Neural progenitor cell (in vitro differentiated cells): ENCODE measurements around the gene USP53. TPM values are rescaled to one million over a fixed set of nuclear protein-coding genes. Genes with fewer than 3 reads are reported as not detected.

ENCODE experiments used
- DNase-seq: peaks from one replicate; pipeline ENCODE4 v3.0.0-alpha.2; 2016; ENCODE audit warnings: low spot score
- H2AFZ ChIP-seq: fragments of 200-600 bp; sonication (generic); replicated peaks from 2 replicates; pipeline ENCODE4 v1.6.1; 2016; ENCODE audit warnings: antibody characterized with exemption
- H3F3A ChIP-seq: fragments of 200-600 bp; sonication (generic); 2 replicates; pipeline ENCODE4 v1.6.1; 2016; ENCODE audit warnings: antibody characterized with exemption, low read depth
- H3K27ac ChIP-seq: fragments of 200-600 bp; sonication (generic); 2 replicates; pipeline ENCODE4 v1.5.1; 2016; ENCODE audit warnings: mild to moderate bottlenecking
- H3K27me3 ChIP-seq: fragments of 200-600 bp; sonication (generic); 2 replicates; pipeline ENCODE4 v1.6.1; 2016; ENCODE audit warnings: mild to moderate bottlenecking, moderate library complexity
- H3K36me3 ChIP-seq: fragments of 200-600 bp; sonication (generic); 2 replicates; pipeline ENCODE4 v1.5.1; 2016
- H3K4me1 ChIP-seq: fragments of 200-600 bp; sonication (generic); 2 replicates; pipeline ENCODE4 v1.6.1; 2016; ENCODE audit warnings: mixed run types
- H3K4me2 ChIP-seq: fragments of 200-600 bp; sonication (generic); 2 replicates; pipeline ENCODE4 v1.6.1; 2016
- H3K4me3 ChIP-seq: fragments of 200-600 bp; sonication (generic); 2 replicates; pipeline ENCODE4 v1.5.1; 2016
- H3K79me2 ChIP-seq: fragments of 200-600 bp; sonication (generic); 2 replicates; pipeline ENCODE4 v1.6.1; 2016; ENCODE audit warnings: low read depth
- H3K9ac ChIP-seq: fragments of 200-600 bp; sonication (generic); 2 replicates; pipeline ENCODE4 v1.6.1; 2016
- H3K9me3 ChIP-seq: fragments of 200-600 bp; sonication (generic); 2 replicates; pipeline ENCODE4 v1.5.1; 2016; ENCODE audit warnings: low read depth
- H4K20me1 ChIP-seq: fragments of 200-600 bp; sonication (generic); 2 replicates; pipeline ENCODE4 v1.6.1; 2016; ENCODE audit warnings: low read depth
- H3K27ac Mint-ChIP-seq: 3 replicates; pipeline ENCODE4 v1.8.0; 2021; ENCODE audit warnings: mixed read lengths
- H3K27me3 Mint-ChIP-seq: 2 replicates; pipeline ENCODE4 v1.8.0; 2022; ENCODE audit warnings: low read depth, mild to moderate bottlenecking, inconsistent platforms, moderate library complexity, mixed read lengths; ENCODE audit not compliant: insufficient read depth
- H3K36me3 Mint-ChIP-seq: 3 replicates; pipeline ENCODE4 v1.8.0; 2021; ENCODE audit warnings: mixed read lengths
- H3K4me1 Mint-ChIP-seq: 3 replicates; pipeline ENCODE4 v1.8.0; 2021; ENCODE audit warnings: mixed read lengths
- H3K4me3 Mint-ChIP-seq: 3 replicates; pipeline ENCODE4 v1.8.0; 2021; ENCODE audit warnings: mild to moderate bottlenecking, moderate library complexity, mixed read lengths
- H3K9me3 Mint-ChIP-seq: 3 replicates; pipeline ENCODE4 v1.8.0; 2020; ENCODE audit warnings: mixed read lengths
- CTCF ChIP-seq: fragments of 200-600 bp; sonication (generic); IDR thresholded peaks from 2 replicates; pipeline ENCODE4 v1.5.1; 2017; ENCODE audit warnings: antibody characterized with exemption, mild to moderate bottlenecking
- EZH2 ChIP-seq: fragments of 200-600 bp; sonication (generic); IDR thresholded peaks from 2 replicates; pipeline ENCODE4 v1.6.1; 2017; ENCODE audit warnings: antibody characterized with exemption, mild to moderate bottlenecking, moderate library complexity
- EZH2phosphoT487 ChIP-seq: fragments of 200-600 bp; sonication (generic); IDR thresholded peaks from 2 replicates; pipeline ENCODE4 v1.6.1; 2017; ENCODE audit warnings: antibody characterized with exemption
- total RNA-seq: library from RNA; depleted of rRNA; stranded (reverse); fragments of >200 nt; gene quantifications from 2 replicates; pipeline ENCODE4 v1.2.3, GENCODE V29; 2015; ENCODE audit warnings: low replicate concordance

USP53 gene
- total RNA-seq, 1 donor from 2014 or later: 38.7 TPM

DNA sequence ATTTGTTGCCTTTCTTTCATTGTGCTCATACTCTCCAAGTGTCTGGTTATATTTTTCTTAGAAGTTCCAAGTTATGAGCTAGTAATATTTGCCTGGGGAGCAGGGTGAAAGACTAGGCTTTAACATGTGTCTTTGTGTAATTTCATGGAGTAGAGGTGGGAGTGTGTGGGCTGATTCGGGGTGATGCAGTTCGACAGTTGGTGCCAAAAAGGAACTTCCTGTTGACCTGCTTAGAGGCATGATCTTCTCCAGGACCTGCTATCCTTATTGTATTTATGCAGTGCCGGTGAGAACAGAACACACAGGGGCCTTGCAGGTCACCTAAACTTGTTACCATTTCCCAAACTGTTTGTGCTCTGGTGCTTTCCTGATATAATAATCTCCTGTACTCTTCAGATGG, 21.2 kb downstream of the USP53 start:
- H3K27me3 ChIP-seq: no peaks in the 10 kb centered on the region
- no peaks in the 10 kb centered on the region for H3F3A ChIP-seq
- H3K79me2 ChIP-seq: peaks cover 6% of the 10 kb centered on the region
- no peak overlapping the region for H3K27ac ChIP-seq
- Mint-ChIP-seq H3K36me3 (peaks cover 4% of the 10 kb centered on the region), H3K4me3 (no peak overlapping the region), H3K27ac (no peak overlapping the region), H3K27me3 (no peaks in the 10 kb centered on the region), H3K4me1 (no peaks in the 10 kb centered on the region), H3K9me3 (no peaks in the 10 kb centered on the region)
- H3K9me3 ChIP-seq: no peaks in the 10 kb centered on the region
- no peaks in the 10 kb centered on the region for H3K4me1 ChIP-seq
- no peaks in the 10 kb centered on the region for H4K20me1 ChIP-seq
- H3K9ac ChIP-seq: no peak overlapping the region
- H3K36me3 ChIP-seq: no peaks in the 10 kb centered on the region
- no peak overlapping the region for H3K4me2 ChIP-seq
- DNase-seq: no peak
- TF ChIP-seq EZH2: no peak
- no peak for TF ChIP-seq EZH2phosphoT487
- no peak for TF ChIP-seq CTCF
- H3K4me3 ChIP-seq: no peak overlapping the region
- no peak overlapping the region for H2AFZ ChIP-seq

DNA sequence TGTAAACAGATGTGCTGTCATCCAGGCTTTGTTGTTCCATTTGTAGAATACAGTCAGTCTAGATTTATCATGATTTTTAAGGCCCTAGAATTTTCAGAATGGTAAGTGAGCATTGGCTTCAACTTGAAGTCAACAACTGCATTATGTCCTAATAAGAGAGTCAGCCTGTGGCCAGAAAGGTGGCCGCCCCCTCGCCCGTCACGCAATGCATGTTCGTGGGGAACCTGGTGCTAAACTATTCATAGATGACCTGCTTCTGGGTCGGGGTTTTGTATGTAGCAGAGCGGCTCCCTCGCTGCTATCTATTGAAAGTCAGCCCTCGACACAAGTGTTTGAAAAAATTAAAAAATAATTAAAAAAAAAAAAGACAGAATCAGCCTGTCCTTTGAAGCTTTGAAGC, 24.7 kb downstream of the USP53 start:
- Histone ChIP-seq H3K27ac (no peak overlapping the region), H3K4me2 (no peak overlapping the region), H3K79me2 (peaks cover 2% of the 10 kb centered on the region), H2AFZ (no peak overlapping the region), H3K9ac (no peak overlapping the region), H3K4me3 (no peak overlapping the region), H3K4me1 (peaks cover 15% of the 10 kb centered on the region), H4K20me1 (no peaks in the 10 kb centered on the region), H3F3A (no peaks in the 10 kb centered on the region), H3K9me3 (no peaks in the 10 kb centered on the region), H3K36me3 (no peaks in the 10 kb centered on the region), H3K27me3 (no peaks in the 10 kb centered on the region)
- Mint-ChIP-seq H3K36me3 (peaks cover 4% of the 10 kb centered on the region), H3K9me3 (no peaks in the 10 kb centered on the region), H3K27me3 (no peaks in the 10 kb centered on the region), H3K4me1 (peaks cover 7% of the 10 kb centered on the region), H3K4me3 (no peak overlapping the region), H3K27ac (no peak overlapping the region)
- DNase-seq: no peak
- TF ChIP-seq CTCF: no peak
- TF ChIP-seq EZH2phosphoT487: no peak
- TF ChIP-seq EZH2: no peak

DNA sequence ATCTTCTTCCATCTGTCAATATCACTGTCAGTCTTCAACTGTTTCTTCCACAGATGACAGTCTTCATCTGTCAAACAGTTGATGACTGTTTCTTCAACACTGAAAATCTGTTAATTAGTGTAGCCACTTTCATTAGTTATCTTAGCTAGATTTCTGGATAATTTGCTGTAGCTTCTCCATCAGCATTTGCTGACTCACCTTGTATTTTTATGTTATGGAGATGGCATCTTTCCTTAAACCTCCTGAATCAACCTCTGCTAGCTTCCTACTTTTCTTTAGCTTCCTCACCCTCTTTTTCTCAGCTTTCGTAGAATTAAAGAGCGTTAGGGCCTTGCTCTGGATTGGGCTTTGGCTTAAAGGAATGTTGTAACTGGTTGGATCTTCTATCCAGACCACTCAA, 25.1 kb downstream of the USP53 start:
- Histone ChIP-seq H3K4me2 (no peak overlapping the region), H3K79me2 (no peaks in the 10 kb centered on the region), H3K36me3 (no peaks in the 10 kb centered on the region), H3F3A (no peaks in the 10 kb centered on the region), H3K4me3 (no peak overlapping the region), H3K9me3 (no peaks in the 10 kb centered on the region), H3K27ac (no peak overlapping the region), H3K4me1 (peaks cover 19% of the 10 kb centered on the region), H2AFZ (no peak overlapping the region), H3K9ac (no peak overlapping the region), H3K27me3 (no peaks in the 10 kb centered on the region), H4K20me1 (no peaks in the 10 kb centered on the region)
- no peak for TF ChIP-seq EZH2
- TF ChIP-seq CTCF: no peak
- TF ChIP-seq EZH2phosphoT487: no peak
- H3K4me3 Mint-ChIP-seq: no peak overlapping the region
- H3K36me3 Mint-ChIP-seq: peaks cover 4% of the 10 kb centered on the region
- H3K27ac Mint-ChIP-seq: no peak overlapping the region
- H3K4me1 Mint-ChIP-seq: peaks cover 7% of the 10 kb centered on the region
- H3K27me3 Mint-ChIP-seq: no peaks in the 10 kb centered on the region
- DNase-seq: no peak
- H3K9me3 Mint-ChIP-seq: no peaks in the 10 kb centered on the region
